ENCODE measurements around the gene PPA1. TPM values are rescaled to one million over a fixed set of nuclear protein-coding genes. Genes with fewer than 3 reads are reported as not detected.

Gene PPA1
- total RNA-seq, 1 experiment from 2014 or later = 234 TPM

DNA sequence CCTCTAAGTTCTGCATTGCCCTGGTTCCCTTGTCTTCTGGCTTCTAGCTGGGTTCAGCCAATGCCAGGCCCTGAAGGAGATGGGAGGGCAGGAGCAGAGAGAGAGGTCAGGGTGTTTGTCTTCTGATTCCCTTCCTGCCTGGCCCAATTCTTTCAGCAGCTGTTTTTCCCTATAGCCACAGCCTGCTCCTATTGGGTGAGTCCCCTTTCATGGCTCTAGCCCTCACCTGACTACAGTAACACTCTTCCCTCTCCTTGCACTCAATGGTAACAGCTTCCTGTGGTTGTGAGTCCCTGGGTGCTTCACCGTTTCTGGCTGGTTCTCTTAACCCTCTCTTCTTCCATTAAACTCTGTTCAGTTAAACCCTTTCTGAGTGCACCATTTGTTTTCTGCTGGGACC is 33.5 kb upstream of the PPA1 start (continued):
- TF ChIP-seq, protein P1, sequence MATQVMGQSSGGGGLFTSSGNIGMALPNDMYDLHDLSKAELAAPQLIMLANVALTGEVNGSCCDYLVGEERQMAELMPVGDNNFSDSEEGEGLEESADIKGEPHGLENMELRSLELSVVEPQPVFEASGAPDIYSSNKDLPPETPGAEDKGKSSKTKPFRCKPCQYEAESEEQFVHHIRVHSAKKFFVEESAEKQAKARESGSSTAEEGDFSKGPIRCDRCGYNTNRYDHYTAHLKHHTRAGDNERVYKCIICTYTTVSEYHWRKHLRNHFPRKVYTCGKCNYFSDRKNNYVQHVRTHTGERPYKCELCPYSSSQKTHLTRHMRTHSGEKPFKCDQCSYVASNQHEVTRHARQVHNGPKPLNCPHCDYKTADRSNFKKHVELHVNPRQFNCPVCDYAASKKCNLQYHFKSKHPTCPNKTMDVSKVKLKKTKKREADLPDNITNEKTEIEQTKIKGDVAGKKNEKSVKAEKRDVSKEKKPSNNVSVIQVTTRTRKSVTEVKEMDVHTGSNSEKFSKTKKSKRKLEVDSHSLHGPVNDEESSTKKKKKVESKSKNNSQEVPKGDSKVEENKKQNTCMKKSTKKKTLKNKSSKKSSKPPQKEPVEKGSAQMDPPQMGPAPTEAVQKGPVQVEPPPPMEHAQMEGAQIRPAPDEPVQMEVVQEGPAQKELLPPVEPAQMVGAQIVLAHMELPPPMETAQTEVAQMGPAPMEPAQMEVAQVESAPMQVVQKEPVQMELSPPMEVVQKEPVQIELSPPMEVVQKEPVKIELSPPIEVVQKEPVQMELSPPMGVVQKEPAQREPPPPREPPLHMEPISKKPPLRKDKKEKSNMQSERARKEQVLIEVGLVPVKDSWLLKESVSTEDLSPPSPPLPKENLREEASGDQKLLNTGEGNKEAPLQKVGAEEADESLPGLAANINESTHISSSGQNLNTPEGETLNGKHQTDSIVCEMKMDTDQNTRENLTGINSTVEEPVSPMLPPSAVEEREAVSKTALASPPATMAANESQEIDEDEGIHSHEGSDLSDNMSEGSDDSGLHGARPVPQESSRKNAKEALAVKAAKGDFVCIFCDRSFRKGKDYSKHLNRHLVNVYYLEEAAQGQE (IDR thresholded peaks at IDR 0.05; ENCODE audit: low read depth) = no peak
- TF ChIP-seq SP1 (IDR thresholded peaks at IDR 0.05; ENCODE audit: low read depth) (no peak), EZH2phosphoT487 (IDR thresholded peaks at IDR 0.05; ENCODE audit: borderline replicate concordance) (no peak), ATF3 (IDR thresholded peaks at IDR 0.05) (no peak), CTCF (IDR thresholded peaks at IDR 0.05 in 2 of 3, conservative IDR thresholded peaks at IDR 0.05 in 1 of 3; ENCODE audit: borderline replicate concordance in 1 of 3, insufficient read depth in 1 of 3, low read depth in 2 of 3, low read length in 2 of 3) (no peak), ZNF274 (IDR thresholded peaks at IDR 0.05; ENCODE audit: low read depth, low read length) (no peak), ZFX (IDR thresholded peaks at IDR 0.05) (no peak)
- TF ChIP-seq, protein P2, sequence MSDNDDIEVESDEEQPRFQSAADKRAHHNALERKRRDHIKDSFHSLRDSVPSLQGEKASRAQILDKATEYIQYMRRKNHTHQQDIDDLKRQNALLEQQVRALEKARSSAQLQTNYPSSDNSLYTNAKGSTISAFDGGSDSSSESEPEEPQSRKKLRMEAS (IDR thresholded peaks at IDR 0.05) = no peak

Measured in HCT116 (cell line).